Measurements from ENCODE around the gene C2orf68. TPM values are rescaled to one million over a fixed set of nuclear protein-coding genes. Genes with fewer than 3 reads are reported as not detected.

Gene C2orf68
- total and polyA plus RNA-seq, 2 of the 13 experiments (the other 11 are each of a cell fraction or from before 2014, with no cell fraction given): 47.1 to 77.4 TPM

DNA sequence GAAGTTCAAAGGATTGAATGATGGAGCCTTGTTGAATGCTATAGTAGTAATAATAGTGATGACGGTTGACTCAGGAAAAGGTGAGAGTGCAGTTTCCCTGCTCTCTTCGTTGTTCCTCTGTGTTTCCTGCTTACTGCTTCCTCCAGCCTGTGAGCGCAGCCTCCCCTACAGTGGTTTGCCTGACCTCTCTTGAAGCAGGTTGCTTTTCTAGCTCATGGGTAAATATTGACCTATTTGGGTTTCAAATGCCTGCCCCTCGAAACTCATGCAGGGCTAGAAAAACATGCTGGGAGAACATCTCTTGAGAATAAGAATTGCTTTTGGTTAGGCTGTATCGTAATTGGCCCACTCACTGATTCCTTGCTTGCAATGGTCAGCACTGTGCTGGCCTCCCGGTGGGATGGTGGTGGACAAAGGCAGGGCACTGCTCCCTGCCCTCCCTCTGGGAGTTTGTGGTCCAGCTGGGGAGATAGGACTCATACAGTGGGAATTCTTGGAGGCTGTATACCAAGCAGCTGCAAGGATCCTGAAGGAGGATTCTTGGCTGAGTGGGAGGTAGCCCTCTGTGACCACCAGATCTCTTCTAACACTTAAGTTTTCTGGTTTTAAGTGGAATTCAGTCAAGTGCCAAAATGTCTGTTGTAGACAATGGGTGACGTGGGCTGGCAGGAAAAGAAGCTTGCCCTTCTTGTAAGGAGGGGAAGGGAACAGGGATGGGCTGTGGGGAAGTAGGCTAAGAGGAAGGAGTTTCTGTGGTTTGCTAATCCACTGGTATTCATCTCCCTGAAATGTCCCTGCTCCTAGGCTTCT is 21.7 kb downstream of the C2orf68 start (continued):
- TF ChIP-seq ZNF503 (CRISPR knock-in tag; IDR thresholded peaks at IDR 0.05) (no peak), NPAS2 (CRISPR knock-in tag; IDR thresholded peaks at IDR 0.05; ENCODE audit: borderline replicate concordance) (no peak), CTCF (CRISPR knock-in tag; IDR thresholded peaks at IDR 0.05) (peak; percentile 34), NFE2L2 (IDR thresholded peaks at IDR 0.05; ENCODE audit: low read length) (no peak), ZNF253 (CRISPR knock-in tag; IDR thresholded peaks at IDR 0.05; ENCODE audit: borderline replicate concordance) (no peak), NBN (conservative IDR thresholded peaks at IDR 0.05) (no peak), KDM2A (CRISPR knock-in tag; IDR thresholded peaks at IDR 0.05; ENCODE audit: borderline replicate concordance, low read depth) (peak; percentile 48), ZSCAN20 (CRISPR knock-in tag; IDR thresholded peaks at IDR 0.05; ENCODE audit: borderline replicate concordance) (no peak), ZNF878 (CRISPR knock-in tag; IDR thresholded peaks at IDR 0.05) (no peak), ZNF101 (CRISPR knock-in tag; IDR thresholded peaks at IDR 0.05; ENCODE audit: borderline replicate concordance, low read depth) (no peak), ZNF260 (CRISPR knock-in tag; IDR thresholded peaks at IDR 0.05; ENCODE audit: borderline replicate concordance, low read depth) (no peak), ZNF7 (CRISPR knock-in tag; IDR thresholded peaks at IDR 0.05) (no peak), ZNF891 (CRISPR knock-in tag; IDR thresholded peaks at IDR 0.05) (no peak), SP2 (CRISPR knock-in tag; IDR thresholded peaks at IDR 0.05) (no peak), ZNF343 (CRISPR knock-in tag; IDR thresholded peaks at IDR 0.05) (no peak), E2F2 (CRISPR knock-in tag; IDR thresholded peaks at IDR 0.05; ENCODE audit: borderline replicate concordance) (no peak)
- TF ChIP-seq, protein P1, sequence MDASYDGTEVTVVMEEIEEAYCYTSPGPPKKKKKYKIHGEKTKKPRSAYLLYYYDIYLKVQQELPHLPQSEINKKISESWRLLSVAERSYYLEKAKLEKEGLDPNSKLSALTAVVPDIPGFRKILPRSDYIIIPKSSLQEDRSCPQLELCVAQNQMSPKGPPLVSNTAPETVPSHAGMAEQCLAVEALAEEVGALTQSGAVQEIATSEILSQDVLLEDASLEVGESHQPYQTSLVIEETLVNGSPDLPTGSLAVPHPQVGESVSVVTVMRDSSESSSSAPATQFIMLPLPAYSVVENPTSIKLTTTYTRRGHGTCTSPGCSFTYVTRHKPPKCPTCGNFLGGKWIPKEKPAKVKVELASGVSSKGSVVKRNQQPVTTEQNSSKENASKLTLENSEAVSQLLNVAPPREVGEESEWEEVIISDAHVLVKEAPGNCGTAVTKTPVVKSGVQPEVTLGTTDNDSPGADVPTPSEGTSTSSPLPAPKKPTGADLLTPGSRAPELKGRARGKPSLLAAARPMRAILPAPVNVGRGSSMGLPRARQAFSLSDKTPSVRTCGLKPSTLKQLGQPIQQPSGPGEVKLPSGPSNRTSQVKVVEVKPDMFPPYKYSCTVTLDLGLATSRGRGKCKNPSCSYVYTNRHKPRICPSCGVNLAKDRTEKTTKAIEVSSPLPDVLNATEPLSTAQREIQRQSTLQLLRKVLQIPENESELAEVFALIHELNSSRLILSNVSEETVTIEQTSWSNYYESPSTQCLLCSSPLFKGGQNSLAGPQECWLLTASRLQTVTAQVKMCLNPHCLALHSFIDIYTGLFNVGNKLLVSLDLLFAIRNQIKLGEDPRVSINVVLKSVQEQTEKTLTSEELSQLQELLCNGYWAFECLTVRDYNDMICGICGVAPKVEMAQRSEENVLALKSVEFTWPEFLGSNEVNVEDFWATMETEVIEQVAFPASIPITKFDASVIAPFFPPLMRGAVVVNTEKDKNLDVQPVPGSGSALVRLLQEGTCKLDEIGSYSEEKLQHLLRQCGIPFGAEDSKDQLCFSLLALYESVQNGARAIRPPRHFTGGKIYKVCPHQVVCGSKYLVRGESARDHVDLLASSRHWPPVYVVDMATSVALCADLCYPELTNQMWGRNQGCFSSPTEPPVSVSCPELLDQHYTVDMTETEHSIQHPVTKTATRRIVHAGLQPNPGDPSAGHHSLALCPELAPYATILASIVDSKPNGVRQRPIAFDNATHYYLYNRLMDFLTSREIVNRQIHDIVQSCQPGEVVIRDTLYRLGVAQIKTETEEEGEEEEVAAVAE (CRISPR knock-in tag; IDR thresholded peaks at IDR 0.05; ENCODE audit: borderline replicate concordance): no peak
- TF ChIP-seq, protein P2, sequence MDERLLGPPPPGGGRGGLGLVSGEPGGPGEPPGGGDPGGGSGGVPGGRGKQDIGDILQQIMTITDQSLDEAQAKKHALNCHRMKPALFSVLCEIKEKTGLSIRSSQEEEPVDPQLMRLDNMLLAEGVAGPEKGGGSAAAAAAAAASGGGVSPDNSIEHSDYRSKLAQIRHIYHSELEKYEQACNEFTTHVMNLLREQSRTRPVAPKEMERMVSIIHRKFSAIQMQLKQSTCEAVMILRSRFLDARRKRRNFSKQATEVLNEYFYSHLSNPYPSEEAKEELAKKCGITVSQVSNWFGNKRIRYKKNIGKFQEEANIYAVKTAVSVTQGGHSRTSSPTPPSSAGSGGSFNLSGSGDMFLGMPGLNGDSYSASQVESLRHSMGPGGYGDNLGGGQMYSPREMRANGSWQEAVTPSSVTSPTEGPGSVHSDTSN (CRISPR knock-in tag; IDR thresholded peaks at IDR 0.05): no peak
